NCI-H2196 treated with DMSO at 0.1 percent for 48 hours (cell line): ENCODE data around the gene DPP6.
"Not testable (repeated sequence)": the region's sequence is repeated elsewhere in the genome, so short reads cannot be mapped to it uniquely, and the experiment has no call there.

ENCODE experiments used
- DNase-seq: peaks from one replicate; lab custom pipeline; 2025; ENCODE audit not compliant: unreplicated experiment; lab: John Stamatoyannopoulos, UW

The DPP6 gene

DNA sequence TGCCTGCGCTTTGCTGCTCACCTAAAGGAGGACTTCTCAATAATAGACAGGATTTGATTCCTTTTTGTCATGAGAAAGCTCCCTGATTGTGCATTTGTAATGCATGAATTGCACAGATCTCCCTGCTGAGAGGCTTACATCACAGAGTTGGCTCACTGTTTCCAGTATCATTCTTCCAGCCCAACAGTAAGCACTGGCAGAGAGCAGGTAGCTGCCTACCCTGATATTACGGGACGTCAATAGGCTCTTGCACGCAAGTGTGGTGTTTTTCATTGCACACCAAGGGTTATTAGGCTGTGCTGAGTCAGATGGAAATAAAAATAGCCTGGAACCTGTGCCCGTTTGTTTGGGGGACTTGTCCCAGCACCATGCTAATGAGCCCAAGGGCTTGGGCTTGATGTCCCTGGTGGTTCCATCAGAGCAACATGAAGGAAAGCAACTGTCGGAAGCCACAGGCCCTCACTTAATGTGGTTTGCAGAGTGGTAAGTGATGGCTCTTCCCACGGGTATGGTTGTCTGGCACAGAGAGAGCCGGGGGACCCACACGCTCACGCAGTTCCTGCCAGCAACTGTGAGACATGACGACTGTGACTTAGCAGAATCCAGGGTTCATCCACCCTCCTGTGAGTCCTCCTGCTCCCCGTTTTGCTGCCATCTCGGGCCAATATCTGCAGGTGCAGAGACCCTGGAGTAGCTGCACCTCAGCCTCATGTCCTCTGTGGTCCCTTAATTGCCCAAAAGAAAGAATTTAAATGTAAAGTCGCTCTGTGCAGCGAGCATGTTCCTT lies 20.4 kb downstream of the DPP6 start:
- DNase-seq, result not testable (repeated sequence)

DNA sequence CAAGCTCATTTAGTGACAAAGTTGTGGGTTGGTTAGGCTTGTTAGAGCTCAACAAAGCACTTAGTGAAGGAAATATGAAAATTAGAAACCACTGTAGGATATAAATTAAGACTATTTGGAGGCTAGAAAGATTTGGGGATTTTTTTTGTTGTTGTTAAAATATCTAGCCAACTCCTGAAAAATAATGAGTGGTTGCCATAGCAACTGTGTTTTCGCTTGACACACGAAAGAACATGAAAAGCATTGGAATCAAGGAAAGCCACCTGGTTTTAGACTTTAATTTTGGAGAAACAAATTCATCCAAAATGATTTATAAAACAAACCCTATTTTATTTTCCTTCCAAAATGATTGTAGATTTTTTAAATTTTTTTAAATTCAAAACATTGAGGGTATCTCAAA lies 26.3 kb downstream of the DPP6 start:
- DNase-seq, result not testable (repeated sequence)

DNA sequence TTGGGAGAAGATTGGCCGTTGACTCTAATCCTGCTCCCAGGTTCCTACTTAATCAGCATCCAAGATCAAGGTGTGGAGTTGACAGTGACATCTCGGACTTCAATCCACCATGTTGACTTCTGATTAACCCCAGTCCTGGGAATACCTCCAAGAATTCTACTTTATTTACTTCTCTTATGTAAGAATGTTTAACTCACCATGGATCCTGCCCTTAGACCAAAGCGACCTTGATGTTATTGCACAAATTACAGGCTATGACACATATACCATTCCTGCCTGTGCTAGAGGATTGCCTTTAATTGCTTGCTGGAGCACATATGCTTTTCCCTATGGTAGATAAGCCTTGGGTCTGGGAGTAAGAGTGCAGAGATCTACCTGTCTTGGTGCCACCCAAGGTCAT lies 28.1 kb downstream of the DPP6 start:
- DNase-seq, result not testable (repeated sequence)

DNA sequence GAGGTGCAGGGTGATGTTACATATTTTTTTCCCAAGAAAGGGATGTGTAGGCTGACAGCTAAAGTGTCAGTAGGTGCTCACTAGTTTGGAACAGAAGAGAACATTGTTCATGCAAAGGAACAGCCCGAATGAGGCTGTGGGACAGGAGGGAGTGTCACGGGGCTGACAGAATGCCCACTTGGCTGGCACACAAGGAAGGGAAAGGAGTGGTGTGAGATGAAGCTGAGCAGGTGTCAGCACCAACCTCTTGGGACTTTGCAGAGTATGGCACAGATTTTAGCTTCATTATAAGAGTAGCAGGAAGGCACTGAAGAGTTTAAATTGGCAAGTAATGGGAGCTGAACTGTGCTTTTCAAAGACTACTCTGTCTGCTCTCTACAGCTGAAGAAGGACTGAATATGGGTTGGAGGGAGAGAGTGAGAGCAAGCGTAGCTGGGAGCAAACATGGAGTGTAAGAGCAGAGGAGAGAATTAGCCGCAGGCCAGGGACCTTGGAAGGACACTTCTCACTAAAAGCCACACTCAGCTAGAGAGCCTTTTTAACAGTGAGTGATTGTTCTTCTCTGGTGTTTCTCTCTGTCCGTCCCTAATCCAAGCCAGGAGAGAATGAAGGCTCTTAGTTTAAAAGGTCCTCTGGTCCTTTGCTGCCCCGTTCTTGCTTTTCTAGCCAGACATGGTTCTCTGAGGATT lies 35.0 kb downstream of the DPP6 start:
- DNase-seq, result not testable (repeated sequence)

DNA sequence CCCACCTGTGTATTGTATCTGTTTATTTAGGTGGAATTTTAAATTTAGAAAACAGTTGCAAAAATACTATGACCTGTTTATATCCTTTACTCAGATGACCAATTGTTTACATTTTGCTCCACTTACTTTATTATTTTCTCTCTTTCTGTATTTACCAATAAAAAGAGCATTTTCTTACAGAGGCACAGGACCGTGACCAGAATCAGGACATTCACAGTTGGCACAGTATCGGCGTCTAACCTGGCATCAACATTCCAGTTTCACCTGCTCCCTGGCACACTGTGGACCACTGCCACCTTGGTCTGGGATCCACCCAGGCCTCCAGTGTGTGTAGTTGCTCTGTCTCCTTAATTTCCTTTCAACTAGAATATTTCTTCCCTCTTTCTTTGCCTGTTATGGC lies 39.9 kb downstream of the DPP6 start:
- not testable (repeated sequence) for DNase-seq

DNA sequence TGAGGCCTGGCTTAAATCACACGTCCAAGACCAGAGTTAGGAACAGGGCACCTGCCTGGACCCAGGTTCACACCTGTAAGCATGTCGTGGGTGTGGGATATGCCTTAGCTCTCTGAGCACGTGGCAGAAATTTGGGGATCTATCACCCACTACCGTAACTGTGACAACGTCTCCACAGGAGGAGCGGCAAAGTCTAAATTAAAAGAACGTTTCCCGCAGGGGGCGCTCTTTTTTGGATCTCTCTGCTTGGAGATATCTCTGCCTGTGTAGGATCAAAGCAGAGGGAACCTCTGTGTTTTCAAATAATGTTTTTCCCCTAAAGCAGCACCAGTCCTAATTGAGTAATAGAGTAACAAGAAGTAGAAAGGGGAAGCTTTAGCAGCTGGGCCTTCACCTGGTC lies 43.0 kb downstream of the DPP6 start:
- DNase-seq, result not testable (repeated sequence)

DNA sequence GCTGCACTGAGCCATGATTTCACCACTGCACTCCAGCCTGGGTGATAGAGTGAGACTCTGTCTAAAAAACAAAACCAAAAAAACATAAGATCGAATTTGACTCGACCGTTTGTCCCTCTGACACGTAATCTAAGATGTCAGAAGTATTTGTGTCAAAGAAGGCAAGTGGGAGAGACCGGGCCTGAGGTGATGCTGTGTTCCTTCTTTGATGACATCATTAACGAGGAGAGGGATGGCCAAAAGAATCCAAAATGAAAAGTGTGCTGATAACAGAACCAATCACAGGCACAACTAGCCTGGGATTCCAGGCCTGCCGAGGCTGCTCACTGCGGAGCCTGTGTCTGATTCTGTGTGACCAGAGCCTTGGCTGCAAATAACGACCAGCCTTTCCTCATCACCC lies 52.9 kb downstream of the DPP6 start:
- not testable (repeated sequence) for DNase-seq

DNA sequence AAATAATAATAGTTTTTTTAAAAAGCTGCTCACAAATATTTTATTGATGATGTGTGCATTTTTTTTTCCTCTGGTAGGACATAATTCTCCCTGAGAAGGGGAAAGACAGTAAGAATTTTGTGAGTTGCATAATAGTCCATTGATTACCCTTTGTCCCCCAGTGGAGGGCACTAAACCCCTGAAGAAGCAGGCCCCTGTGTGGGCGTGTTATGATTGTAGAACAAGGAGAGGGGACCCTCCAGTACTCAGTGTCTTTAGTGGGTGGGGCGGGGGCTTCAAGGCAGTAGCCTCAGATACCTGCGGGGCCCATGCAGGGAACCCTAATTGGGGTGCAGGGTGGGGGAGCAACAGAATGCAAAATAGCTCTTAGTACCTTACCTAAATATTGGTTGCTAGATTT lies 57.4 kb downstream of the DPP6 start:
- DNase-seq, result not testable (repeated sequence)

DNA sequence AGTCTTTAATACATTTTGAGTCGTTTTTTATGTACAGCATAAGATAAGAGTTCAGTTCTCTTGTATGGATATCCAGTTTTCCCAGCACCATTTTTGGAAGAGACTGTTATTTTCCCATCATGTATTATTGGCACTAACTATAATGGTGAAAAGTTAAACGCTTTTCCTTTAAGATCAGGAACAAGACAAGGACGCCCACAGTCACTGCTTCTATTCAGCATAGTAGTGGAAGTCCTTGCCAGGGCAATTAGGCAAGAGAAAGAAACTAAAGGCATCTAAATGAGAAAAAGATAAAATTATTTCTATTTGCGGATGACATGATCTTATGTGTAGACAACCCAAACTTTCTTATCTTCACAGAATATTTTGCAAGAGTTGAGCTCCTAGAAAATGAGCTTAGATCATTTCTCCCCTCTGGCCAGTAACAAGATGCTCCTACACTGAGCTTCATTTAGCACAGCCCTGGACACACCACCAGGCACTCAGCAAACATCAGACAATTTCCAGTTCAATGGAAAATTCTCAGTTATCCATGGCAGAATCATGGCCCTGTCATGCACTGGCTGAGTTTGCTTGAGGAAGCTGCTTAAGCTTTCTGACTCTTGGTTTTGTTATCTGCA lies 61.6 kb downstream of the DPP6 start:
- not testable (repeated sequence) for DNase-seq

DNA sequence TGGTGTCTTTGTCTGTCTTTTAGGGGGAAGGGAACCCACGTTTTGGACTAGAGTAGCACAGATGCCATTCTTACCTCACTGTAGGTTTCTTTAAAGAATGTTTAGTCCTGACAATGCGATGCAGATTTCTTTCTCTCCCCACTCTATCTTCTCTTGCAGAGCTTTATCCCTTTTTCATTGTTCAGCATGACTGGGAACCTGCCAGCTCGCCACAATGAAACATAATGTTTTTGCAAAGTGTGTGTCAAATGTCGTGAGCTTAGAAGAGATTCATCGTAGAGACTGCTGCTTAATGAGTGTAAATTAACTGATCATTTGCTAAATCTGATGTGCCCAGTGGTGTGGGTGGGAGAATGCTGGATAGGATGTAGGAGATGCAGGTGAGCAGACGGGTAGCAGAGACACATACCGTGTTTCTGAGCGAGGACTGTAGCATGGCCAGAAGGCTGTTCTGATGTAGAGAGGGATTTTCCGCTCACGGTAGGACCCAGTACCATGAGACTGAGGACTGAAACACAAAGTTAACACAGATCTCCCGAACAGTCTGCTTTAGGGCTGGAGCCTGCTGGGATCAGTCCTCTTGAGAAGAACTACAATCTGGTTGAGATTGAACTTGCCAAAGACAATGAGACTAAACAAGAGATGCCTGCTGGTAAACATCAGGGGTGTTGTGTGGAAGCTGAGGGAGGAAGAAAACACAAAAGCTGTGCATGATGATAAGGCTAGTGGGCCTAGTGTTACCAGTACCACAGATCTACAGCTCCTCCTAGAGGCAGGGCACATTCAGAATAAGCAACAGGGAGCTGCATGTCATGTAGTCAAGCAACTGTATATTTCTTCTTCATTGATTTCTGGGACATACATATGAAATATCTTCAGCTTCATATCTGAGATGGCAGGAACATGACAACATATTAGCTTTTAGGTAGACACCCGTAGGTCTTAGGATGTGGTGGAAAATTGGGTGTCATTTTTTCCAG lies 65.5 kb downstream of the DPP6 start:
- not testable (repeated sequence) for DNase-seq

DNA sequence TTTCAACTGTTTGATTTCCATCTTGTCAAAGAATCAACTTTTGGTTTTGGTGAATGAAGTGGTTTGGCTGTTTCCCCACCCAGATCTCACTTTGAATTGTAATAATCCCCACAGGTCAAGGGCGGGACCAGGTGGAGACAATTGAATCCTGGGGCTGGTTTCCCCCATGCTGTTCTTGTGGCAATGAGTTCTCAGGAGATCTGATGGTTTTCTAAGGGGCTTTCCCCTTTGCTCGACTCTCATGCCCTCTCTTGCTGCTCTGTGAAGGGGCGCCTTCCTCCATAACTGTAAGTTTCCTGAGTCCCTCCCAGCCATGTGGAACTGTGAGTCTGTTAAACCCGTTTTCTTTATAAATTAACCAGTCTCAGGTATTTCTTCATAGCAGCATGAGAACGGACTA lies 68.6 kb downstream of the DPP6 start:
- DNase-seq, result not testable (repeated sequence)

DNA sequence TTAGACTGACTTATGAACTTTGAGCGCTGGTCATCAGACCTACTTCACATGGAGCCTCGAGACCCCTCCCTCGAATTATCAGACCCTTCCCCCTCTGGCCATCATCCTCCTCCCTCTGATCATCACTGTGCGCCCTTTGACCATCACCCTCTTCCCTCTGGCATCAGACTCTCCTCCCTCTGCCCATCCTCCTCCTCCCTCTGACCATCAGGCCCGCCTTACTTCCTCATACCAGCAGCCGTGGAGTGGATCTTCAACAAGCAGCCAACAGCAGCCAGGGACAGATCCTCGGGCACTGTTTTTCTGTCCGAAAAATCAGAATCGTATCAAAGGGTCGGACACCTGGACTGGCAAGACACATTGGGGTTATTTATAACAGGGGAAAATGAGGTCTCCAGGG lies 70.5 kb downstream of the DPP6 start:
- not testable (repeated sequence) for DNase-seq

DNA sequence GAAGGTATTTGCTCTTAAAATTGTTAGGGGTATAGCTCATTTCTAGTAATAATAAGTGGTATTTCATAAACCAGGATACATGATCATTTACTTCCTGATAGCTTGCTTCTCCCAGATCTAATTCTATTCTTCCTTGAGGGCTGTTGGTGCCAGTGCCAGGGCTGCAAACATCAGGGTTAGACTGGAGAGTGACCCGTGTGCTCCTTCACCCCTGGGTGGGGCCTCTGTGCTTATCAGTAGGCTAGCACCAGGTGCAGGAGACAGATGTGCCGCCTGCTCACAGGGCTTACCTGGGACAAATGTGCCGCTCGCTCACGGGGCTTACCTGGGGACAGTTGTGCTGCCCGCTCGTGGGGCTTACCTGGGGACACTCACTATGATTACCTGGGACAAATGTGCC lies 71.2 kb downstream of the DPP6 start:
- DNase-seq, result not testable (repeated sequence)

DNA sequence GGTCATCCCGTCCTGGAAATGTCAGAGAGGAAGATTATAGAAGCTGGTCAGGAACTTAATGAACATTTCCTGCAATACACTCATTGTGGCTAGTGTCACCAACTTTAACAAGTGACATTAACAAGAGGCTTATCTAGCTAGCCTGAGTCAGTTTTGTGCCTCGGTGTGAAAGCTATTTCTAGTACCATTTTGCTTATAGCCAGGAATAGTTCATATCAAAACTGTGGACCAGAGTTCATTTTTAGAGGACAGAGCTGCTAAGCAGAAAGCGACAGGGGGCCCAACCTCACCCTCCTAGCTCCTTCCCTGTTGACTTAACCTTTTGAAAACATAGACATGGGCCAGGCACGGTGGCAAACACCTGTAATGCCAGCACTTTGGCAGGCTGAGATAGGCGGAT lies 76.9 kb downstream of the DPP6 start:
- not testable (repeated sequence) for DNase-seq

DNA sequence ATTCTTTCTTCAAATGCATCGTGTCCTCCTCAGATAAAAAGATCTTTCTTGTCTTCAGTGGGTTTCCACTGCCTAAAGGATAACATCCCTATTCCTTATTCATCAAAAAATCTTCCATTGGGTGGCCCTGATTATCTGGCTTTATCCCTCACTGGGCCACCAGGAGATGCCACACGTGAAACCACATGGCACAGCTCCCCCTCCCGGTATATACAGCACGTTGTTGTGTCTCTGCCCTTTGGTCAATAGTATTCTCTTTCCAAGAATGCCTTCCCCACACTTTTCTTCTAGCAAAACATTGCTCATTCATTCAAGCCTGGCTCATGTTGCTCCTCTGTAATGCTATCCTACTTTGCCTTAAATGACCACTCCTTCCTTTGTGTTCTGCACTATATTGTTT lies 80.4 kb downstream of the DPP6 start:
- not testable (repeated sequence) for DNase-seq

DNA sequence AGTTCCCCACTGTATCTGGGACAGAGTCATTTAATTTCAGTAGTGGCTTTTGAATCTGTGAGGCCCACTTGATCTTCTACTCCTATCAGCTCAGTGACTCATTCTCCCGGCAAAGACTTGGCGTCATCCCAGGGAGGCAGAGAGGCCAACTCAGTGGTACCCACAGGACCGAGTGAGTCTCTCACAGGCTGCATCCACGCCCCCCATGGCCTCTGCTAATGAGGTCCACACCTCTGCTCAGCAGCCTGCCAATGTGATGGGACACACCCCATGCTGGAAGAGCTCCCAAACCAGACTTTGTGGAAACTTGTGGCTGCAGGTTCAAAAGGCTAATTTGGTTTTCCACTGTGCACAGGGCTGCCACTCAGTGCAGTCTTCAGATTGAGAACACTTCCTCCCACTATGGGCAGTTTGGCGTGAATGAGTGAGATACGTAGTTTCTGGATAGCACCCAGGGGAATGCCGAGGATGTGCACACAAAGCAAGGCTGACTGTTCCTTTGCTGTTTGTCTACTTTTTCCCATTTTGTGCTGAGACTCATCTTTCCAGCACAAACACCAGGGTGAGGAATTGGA lies 81.6 kb downstream of the DPP6 start:
- DNase-seq, result not testable (repeated sequence)

DNA sequence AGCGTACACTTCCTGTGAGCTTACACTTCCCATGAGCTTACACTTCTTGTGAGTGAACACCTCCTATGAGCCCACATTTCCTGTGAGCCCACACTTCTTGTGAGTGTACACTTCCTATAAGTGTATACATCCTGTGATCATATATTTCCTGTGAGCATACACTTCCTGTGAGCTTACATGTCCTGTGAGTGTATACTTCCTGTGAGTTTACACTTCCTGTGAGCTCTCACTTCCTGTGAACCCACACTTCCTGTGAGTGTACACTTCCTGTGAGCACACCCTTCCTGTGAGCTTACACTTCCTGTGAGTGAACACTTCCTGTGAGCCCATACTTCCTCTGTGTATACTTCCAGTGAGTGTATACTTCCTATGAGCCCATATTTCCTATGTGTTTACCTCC lies 82.5 kb downstream of the DPP6 start:
- DNase-seq, result not testable (repeated sequence)

DNA sequence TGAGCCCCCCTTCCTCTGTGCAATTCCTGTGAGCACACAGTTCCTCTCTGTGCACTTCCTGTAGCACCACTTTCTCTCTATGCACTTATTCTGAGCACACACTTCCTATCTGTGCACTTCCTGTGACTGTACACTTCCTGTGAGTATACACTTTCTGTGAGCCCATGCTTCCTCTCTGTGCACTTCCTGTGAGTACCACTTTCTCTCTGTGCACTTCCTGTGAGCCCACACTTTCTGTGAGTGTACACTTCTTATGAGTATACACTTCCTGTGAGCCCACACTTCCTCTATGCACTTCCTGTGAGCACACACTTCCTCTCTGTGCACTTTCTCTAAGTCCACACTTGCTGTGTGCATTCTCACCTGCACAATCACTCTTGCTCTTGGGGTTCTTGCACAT lies 83.4 kb downstream of the DPP6 start:
- not testable (repeated sequence) for DNase-seq

DNA sequence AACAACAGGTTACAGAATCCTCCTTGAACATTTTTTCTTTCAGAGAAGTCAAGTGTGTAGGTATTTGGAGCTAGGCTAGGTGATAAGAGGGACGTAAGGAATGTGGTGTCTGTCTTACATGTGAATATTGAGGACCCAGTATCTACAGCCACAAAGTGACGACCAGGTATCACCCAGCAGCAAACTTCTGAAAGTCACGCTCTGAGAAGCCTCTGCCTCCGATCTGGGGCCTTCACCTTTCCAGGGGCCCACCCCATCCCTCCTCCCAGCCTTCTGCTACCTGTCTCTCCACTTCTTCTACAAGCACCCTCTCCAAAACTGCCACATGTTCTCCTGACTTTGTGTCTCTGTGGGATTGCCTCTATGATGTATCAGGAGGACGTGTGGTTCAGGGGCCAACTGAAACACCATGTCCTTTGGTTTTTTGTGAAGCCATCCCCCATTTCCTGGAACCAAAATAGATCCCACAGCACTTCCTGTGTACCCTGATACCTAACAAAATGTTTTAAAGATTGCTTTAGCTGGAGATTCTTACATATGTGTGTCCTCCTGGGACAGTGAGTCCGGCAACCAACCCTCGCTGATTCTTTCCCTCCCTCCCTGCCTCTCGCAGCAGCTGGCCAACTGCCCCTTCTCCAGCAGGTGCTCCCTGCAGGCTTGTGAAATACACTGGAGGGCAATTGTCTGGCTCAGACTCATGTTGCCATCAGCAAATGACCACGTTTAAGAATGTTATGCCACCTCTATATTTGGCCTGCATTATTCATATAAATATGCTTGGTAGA lies 93.9 kb downstream of the DPP6 start:
- DNase-seq, result not testable (repeated sequence)

DNA sequence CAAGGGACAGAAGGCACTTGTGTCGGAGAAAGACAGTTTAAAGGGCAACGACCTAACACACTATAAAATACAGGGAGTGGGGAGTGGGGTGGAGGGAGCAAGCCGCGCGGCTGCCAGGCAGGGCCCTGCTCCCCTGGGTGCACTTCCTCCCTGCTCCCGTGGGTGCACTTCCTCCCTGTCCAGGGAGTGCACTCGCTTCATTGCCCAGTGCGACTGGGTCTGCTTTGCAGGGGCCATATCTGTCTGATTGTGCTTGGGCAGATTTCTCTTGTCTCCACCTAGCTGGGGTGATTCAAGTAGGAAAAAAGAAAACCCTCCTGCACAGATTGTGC lies 94.5 kb downstream of the DPP6 start:
- DNase-seq, result not testable (repeated sequence)
